IMR-90 (cell line): Measurements from ENCODE around the gene KLRB1. TPM values are rescaled to one million over a fixed set of nuclear protein-coding genes. Genes with fewer than 3 reads are reported as not detected.

Source experiments
- ATAC-seq: fragments of 200-7000 bp; cut with Tn5 transposase; 2 replicates; pipeline ENCODE4 v1.9.1; 2020; ENCODE audit warnings: low read depth, mild to moderate bottlenecking, moderate library complexity
- BruUV-seq: library from RNA; stranded (reverse); fragments of 400-500 nt; replicated peaks from 2 replicates; lab custom pipeline; 2021; lab: Mats Ljungman, UMichigan
- CTCF ChIA-PET: fragments of 300-600 bp; formaldehyde crosslinking; extraction: SDS; loops from one replicate; lab custom pipeline; 2021; ENCODE audit warnings: antibody characterized with exemption; lab: Yijun Ruan, JAX
- POLR2A ChIA-PET: fragments of 300-600 bp; sonication (Branson Sonifier 250); formaldehyde crosslinking; loops from one replicate; lab custom pipeline; 2022; ENCODE audit warnings: antibody characterized with exemption; ENCODE audit not compliant: unreplicated experiment; lab: Charles Lee
- DNase-seq: peaks from one replicate; pipeline ENCODE4 v3.0.0; 2013
- H2AFZ ChIP-seq: replicated peaks from 2 replicates; pipeline ENCODE3; 2013; ENCODE audit warnings: low read length, mild to moderate bottlenecking; ENCODE audit not compliant: poor library complexity
- H2AK5ac ChIP-seq: 2 replicates; pipeline ENCODE4 v1.6.1; 2013; ENCODE audit warnings: low read depth, low read length, inconsistent platforms
- H2AK9ac ChIP-seq: replicated peaks from 2 replicates; pipeline ENCODE3; 2013; ENCODE audit warnings: mild to moderate bottlenecking, low read depth, low read length, moderate library complexity; ENCODE audit not compliant: poor library complexity
- H2BK120ac ChIP-seq: 2 replicates; pipeline ENCODE4 v1.6.1; 2013; ENCODE audit warnings: low read depth, low read length, inconsistent platforms
- H2BK15ac ChIP-seq: 3 replicates; pipeline ENCODE4 v1.6.1; 2013; ENCODE audit warnings: low read depth, low read length, inconsistent platforms
- H2BK20ac ChIP-seq: 2 replicates; pipeline ENCODE4 v1.6.1; 2013; ENCODE audit warnings: low read depth, mild to moderate bottlenecking, inconsistent platforms, low read length, moderate library complexity
- H2BK5ac ChIP-seq: 2 replicates; pipeline ENCODE4 v1.6.1; 2013; ENCODE audit warnings: mild to moderate bottlenecking, low read depth, low read length, inconsistent platforms; ENCODE audit not compliant: poor library complexity, severe bottlenecking
- H3K14ac ChIP-seq: replicated peaks from 2 replicates; pipeline ENCODE4 v1.6.1; 2013; ENCODE audit warnings: low read depth, low read length, inconsistent platforms
- H3K18ac ChIP-seq: 2 replicates; pipeline ENCODE4 v1.6.1; 2013; ENCODE audit warnings: low read depth, low read length, control low read depth
- H3K23ac ChIP-seq: 2 replicates; pipeline ENCODE4 v1.6.1; 2013; ENCODE audit warnings: low read depth, low read length, inconsistent platforms
- H3K27ac ChIP-seq: 2 replicates; pipeline ENCODE4 v1.5.1; 2013; ENCODE audit warnings: mild to moderate bottlenecking, control low read depth, low read length; ENCODE audit not compliant: insufficient read depth
- H3K27me3 ChIP-seq: 2 replicates; pipeline ENCODE4 v1.6.1; 2013; ENCODE audit warnings: low read length; ENCODE audit not compliant: control insufficient read depth, insufficient read depth
- H3K36me3 ChIP-seq: 2 replicates; pipeline ENCODE4 v1.6.1; 2013; ENCODE audit warnings: low read length, mixed read lengths; ENCODE audit not compliant: control insufficient read depth, insufficient read depth
- H3K4ac ChIP-seq: 2 replicates; pipeline ENCODE4 v1.6.1; 2013; ENCODE audit warnings: low read depth, low read length, inconsistent platforms
- H3K4me1 ChIP-seq: 2 replicates; pipeline ENCODE4 v1.6.1; 2013; ENCODE audit warnings: low read length, mixed read lengths; ENCODE audit not compliant: control insufficient read depth, insufficient read depth
- H3K4me2 ChIP-seq: 2 replicates; pipeline ENCODE4 v1.6.1; 2013; ENCODE audit warnings: low read depth, mild to moderate bottlenecking, control low read depth, low read length, moderate library complexity
- H3K4me3 ChIP-seq: 2 replicates; pipeline ENCODE4 v1.5.1; 2013; ENCODE audit warnings: low read depth, mild to moderate bottlenecking, control low read depth, low read length, moderate library complexity; ENCODE audit not compliant: insufficient read depth
- H3K56ac ChIP-seq: 2 replicates; pipeline ENCODE4 v1.6.1; 2013; ENCODE audit warnings: low read length, inconsistent platforms; ENCODE audit not compliant: insufficient read depth; ENCODE audit errors: extremely low read depth
- H3K79me1 ChIP-seq, 2 experiments: 2 replicates each; pipeline ENCODE4 v1.6.1; 2013; ENCODE audit warnings: low read length in 2 of 2, inconsistent platforms in 1 of 2, low read depth in 1 of 2
- H3K9ac ChIP-seq: 2 replicates; pipeline ENCODE4 v1.6.1; 2013; ENCODE audit warnings: low read depth, low read length, control low read depth
- H3K9me1 ChIP-seq: 2 replicates; pipeline ENCODE4 v1.6.1; 2013; ENCODE audit warnings: low read length, inconsistent platforms; ENCODE audit not compliant: insufficient read depth
- H3K9me3 ChIP-seq: 2 replicates; pipeline ENCODE4 v1.6.1; 2013; ENCODE audit warnings: low read length; ENCODE audit not compliant: control insufficient read depth, insufficient read depth
- H4K20me1 ChIP-seq: 2 replicates; pipeline ENCODE4 v1.6.1; 2013; ENCODE audit warnings: low read length, inconsistent platforms; ENCODE audit not compliant: insufficient read depth
- H4K5ac ChIP-seq: 2 replicates; pipeline ENCODE4 v1.6.1; 2013; ENCODE audit warnings: mild to moderate bottlenecking, low read depth, low read length, control low read depth
- H4K8ac ChIP-seq, 2 experiments: 2 replicates each; pipeline ENCODE4 v1.6.1; 2013; ENCODE audit warnings: low read depth in 2 of 2, low read length in 2 of 2, control low read depth in 1 of 2, inconsistent platforms in 1 of 2
- H4K91ac ChIP-seq: 2 replicates; pipeline ENCODE4 v1.6.1; 2013; ENCODE audit warnings: low read depth, low read length, inconsistent platforms; ENCODE audit not compliant: insufficient read depth
- CEBPB ChIP-seq: IDR thresholded peaks from 2 replicates; pipeline ENCODE4 v1.6.1; 2012; ENCODE audit warnings: low read depth, low read length, improper control_type of control experiment
- FOS ChIP-seq: fragments of 150-350 bp; IDR thresholded peaks from 2 replicates; pipeline ENCODE4 v1.6.1; 2016; ENCODE audit warnings: low read depth, low read length
- MAFK ChIP-seq: IDR thresholded peaks from 2 replicates; pipeline ENCODE4 v1.6.1; 2012; ENCODE audit warnings: low read depth, low read length, improper control_type of control experiment
- MXI1 ChIP-seq: IDR thresholded peaks from 2 replicates; pipeline ENCODE4 v1.6.1; 2012; ENCODE audit warnings: low read depth, mild to moderate bottlenecking, low read length, moderate library complexity, borderline replicate concordance
- NFE2L2 ChIP-seq: fragments of 150-350 bp; IDR thresholded peaks from 2 replicates; pipeline ENCODE4 v1.6.1; 2016; ENCODE audit warnings: low read depth, mild to moderate bottlenecking, low read length
- RAD21 ChIP-seq: IDR thresholded peaks from 2 replicates; pipeline ENCODE4 v1.6.1; 2012; ENCODE audit warnings: low read length, improper control_type of control experiment
- SMC3 ChIP-seq: fragments of 150-350 bp; IDR thresholded peaks from 2 replicates; pipeline ENCODE4 v1.6.1; 2016; ENCODE audit warnings: low read depth, mild to moderate bottlenecking, antibody characterized with exemption, low read length, moderate library complexity
- WGBS, 2 experiments: methylation state at CpG; one replicate each; pipeline versions ENCODE4 v1.1.5 to v1.1.7; 2013; ENCODE audit warnings: missing lambda C conversion rate in 2 of 2; ENCODE audit not compliant: insufficient read length in 1 of 2; ENCODE audit errors: extremely low coverage in 2 of 2; 5-methylcytosine and 5-hydroxymethylcytosine counted together
- dilution Hi-C: fragments of 300-500 bp; cut with HindIII; formaldehyde crosslinking; loops from one replicate; pipeline ENCODE4 v1.14.3; 2018; ENCODE audit warnings: low sequenced_read_pairs; ENCODE audit not compliant: unreplicated experiment
- in situ Hi-C: fragments of 300-500 bp; cut with MboI; formaldehyde crosslinking; loops from 3 replicates; pipeline ENCODE4 v1.14.3; 2019; ENCODE audit warnings: low sequenced_read_pairs, inconsistent platforms, mixed read lengths
- intact Hi-C: fragments of 100-400 bp; cut with micrococcal nuclease; formaldehyde crosslinking; loops from 2 replicates; pipeline ENCODE4 v1.10.0; 2022
- polyA plus RNA-seq, 3 experiments: library from polyadenylated mRNA; depleted of rRNA; stranded (reverse); fragments of >200 nt; gene quantifications; 2 replicates each; pipeline ENCODE4 v1.2.3, GENCODE V29; 2012; ENCODE audit warnings: low replicate concordance in 1 of 3
- total RNA-seq: library from RNA; depleted of rRNA; stranded (reverse); fragments of >200 nt; gene quantifications from 2 replicates; pipeline ENCODE4 v1.2.3, GENCODE V29; 2012
- TF ChIP-seq, protein P1 (sequence below): conservative IDR thresholded peaks from 2 replicates; pipeline ENCODE4 v1.5.1; 2012; ENCODE audit warnings: mild to moderate bottlenecking, low read depth, low read length, improper control_type of control experiment
- TF ChIP-seq, protein P2 (sequence below): fragments of 150-350 bp; IDR thresholded peaks from 2 replicates; pipeline ENCODE4 v1.6.1; 2017; ENCODE audit warnings: mild to moderate bottlenecking, antibody characterized with exemption, low read length, low read depth

KLRB1 gene
- total and polyA plus RNA-seq, 2 of the 4 experiments (the other 2 are of a cell fraction), result not detected

DNA sequence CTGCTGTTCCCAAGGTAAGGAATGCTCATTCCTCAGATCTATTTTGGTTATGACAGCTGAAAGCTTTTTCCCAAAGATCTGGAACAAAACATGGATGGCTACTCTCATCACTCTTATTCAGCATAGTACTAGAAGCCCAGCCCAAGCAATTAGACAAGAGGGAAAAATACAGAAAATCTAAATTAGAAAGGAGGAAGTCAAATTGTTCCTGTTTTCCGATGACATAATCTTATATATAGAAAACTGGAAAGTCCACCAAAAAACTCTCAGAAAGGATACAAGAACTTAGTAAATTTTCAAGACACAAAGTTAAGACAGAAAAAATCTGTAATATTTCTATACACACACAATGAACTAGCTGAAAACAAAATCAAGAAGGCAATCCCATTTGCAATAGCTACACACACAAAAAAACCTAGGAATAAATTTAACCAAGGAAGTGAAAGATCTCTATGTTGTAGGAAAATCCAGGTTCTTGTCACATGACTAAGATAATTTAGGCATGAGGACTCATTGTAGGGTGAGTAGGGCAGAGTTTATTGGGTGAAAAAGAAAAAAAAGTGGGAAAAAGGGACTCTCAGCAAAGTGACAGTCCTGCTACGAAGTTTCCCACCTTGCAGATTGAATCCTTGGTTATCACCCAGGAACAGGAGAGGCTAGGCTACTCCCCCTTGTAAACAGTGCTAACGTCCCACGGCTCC lies 28.6 kb upstream of the KLRB1 start:
- CTCF ChIA-PET, result interaction anchor here (0.7 to 2.2 kb wide), 2 partner anchors 72 to 1852 kb away, joined by 4 to 9 read pairs; no protein-coding TSS in a partner anchor
- Histone ChIP-seq H3K4me1 (no peaks in the 10 kb centered on the region), H2BK15ac (no peak overlapping the region), H2AK9ac (no peak overlapping the region), H3K36me3 (no peaks in the 10 kb centered on the region), H3K18ac (no peak overlapping the region), H3K14ac (no peak overlapping the region), H3K9ac (no peak overlapping the region), H3K9me3 (no peaks in the 10 kb centered on the region), H3K79me1 (no peaks in the 10 kb centered on the region), H2BK5ac (no peak overlapping the region), H3K27me3 (no peaks in the 10 kb centered on the region; the same call in 1 of the 2 replicates), H4K20me1 (no peaks in the 10 kb centered on the region), H3K27ac (no peak overlapping the region), H3K56ac (no peak overlapping the region), H4K91ac (no peak overlapping the region), H3K23ac (no peak overlapping the region), H3K9me1 (no peaks in the 10 kb centered on the region), H4K5ac (no peak overlapping the region), H3K4me3 (no peak overlapping the region), H2BK120ac (no peak overlapping the region), H3K4me2 (no peak overlapping the region), H2AFZ (no peak overlapping the region), H3K4ac (no peak overlapping the region), H4K8ac (no peak overlapping the region), H2BK20ac (no peak overlapping the region), H2AK5ac (no peak overlapping the region)
- WGBS, 2 experiments, result 80% methylated on average over 1 of the region's 4 CpGs; no CpG with 5 or more reads in 1 of the 2 experiments
- DNase-seq, result no peak
- BruUV-seq, result no TSS peak
- no peak for ATAC-seq
- intact Hi-C loops (no loop called here), in situ Hi-C loops (loop anchor here (5.0 to 25.0 kb wide), 2 partner anchors 71 to 299 kb away; no protein-coding TSS in a partner anchor), dilution Hi-C loops (loop anchor here (10.0 kb wide), 1 partner anchor 69 kb away; no protein-coding TSS in a partner anchor)
- TF ChIP-seq RAD21, result no peak
- TF ChIP-seq FOS, result no peak
- TF ChIP-seq, protein P1, sequence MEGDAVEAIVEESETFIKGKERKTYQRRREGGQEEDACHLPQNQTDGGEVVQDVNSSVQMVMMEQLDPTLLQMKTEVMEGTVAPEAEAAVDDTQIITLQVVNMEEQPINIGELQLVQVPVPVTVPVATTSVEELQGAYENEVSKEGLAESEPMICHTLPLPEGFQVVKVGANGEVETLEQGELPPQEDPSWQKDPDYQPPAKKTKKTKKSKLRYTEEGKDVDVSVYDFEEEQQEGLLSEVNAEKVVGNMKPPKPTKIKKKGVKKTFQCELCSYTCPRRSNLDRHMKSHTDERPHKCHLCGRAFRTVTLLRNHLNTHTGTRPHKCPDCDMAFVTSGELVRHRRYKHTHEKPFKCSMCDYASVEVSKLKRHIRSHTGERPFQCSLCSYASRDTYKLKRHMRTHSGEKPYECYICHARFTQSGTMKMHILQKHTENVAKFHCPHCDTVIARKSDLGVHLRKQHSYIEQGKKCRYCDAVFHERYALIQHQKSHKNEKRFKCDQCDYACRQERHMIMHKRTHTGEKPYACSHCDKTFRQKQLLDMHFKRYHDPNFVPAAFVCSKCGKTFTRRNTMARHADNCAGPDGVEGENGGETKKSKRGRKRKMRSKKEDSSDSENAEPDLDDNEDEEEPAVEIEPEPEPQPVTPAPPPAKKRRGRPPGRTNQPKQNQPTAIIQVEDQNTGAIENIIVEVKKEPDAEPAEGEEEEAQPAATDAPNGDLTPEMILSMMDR, result no peak
- TF ChIP-seq SMC3, result no peak
- TF ChIP-seq MAFK, result no peak
- no peak for TF ChIP-seq NFE2L2
- TF ChIP-seq, protein P2, sequence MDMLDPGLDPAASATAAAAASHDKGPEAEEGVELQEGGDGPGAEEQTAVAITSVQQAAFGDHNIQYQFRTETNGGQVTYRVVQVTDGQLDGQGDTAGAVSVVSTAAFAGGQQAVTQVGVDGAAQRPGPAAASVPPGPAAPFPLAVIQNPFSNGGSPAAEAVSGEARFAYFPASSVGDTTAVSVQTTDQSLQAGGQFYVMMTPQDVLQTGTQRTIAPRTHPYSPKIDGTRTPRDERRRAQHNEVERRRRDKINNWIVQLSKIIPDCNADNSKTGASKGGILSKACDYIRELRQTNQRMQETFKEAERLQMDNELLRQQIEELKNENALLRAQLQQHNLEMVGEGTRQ, result no peak
- no peak for TF ChIP-seq CEBPB
- no peak for TF ChIP-seq MXI1
- POLR2A ChIA-PET, result no interaction called here
